GM12865 (cell line): ENCODE results near the gene TNFRSF14.

Experiments
- DNase-seq: peaks from one replicate; pipeline ENCODE4 v3.0.0; 2010; ENCODE audit warnings: low read depth
- H3K4me3 ChIP-seq: 2 replicates; pipeline ENCODE4 v1.5.1; 2011; ENCODE audit warnings: mild to moderate bottlenecking, low read depth, low read length, control low read depth
- CTCF ChIP-seq: IDR thresholded peaks from 2 replicates; pipeline ENCODE4 v1.5.1; 2011; ENCODE audit warnings: low read length, control low read depth, low read depth, inconsistent platforms; ENCODE audit not compliant: insufficient read depth; ENCODE audit errors: missing control alignments

Gene TNFRSF14

GRCh38 chr1:2611031-2611501, 54.9 kb downstream of the TNFRSF14 start:
- DNase-seq: no peak
- no peak overlapping the region for H3K4me3 ChIP-seq
- TF ChIP-seq CTCF: no peak

- no peak for TF ChIP-seq CTCF
- H3K4me3 ChIP-seq: no peak overlapping the region
- no peak for DNase-seq
Measured at GRCh38 chr1:2611621-2612437, 55.7 kb downstream of the TNFRSF14 start.

- TF ChIP-seq CTCF: no peak
- H3K4me3 ChIP-seq: no peak overlapping the region
Measured at GRCh38 chr1:2612591-2613365, 56.6 kb downstream of the TNFRSF14 start.

More at GRCh38 chr1:2612591-2613365, 56.6 kb downstream of the TNFRSF14 start:
- no peak for DNase-seq
